B cell (primary cell): ENCODE results near the gene CENPO. TPM values are rescaled to one million over a fixed set of nuclear protein-coding genes. Genes with fewer than 3 reads are reported as not detected.

Experiments
- ATAC-seq: fragments of 200-7000 bp; cut with Tn5 transposase; one replicate; pipeline ENCODE4 v1.10.0; 2021; ENCODE audit warnings: low read depth, mild to moderate bottlenecking, moderate number of reproducible peaks, moderate library complexity
- CTCF ChIA-PET: fragments of 350-600 bp; sonication (Branson Sonifier 250); formaldehyde crosslinking; loops from one replicate; lab custom pipeline; 2021; ENCODE audit warnings: antibody characterized with exemption, inconsistent platforms; lab: Charles Lee
- POLR2A ChIA-PET: fragments of 350-600 bp; sonication (Branson Sonifier 250); formaldehyde crosslinking; loops from one replicate; lab custom pipeline; 2021; ENCODE audit warnings: antibody characterized with exemption; lab: Charles Lee
- DNase-seq: peaks from one replicate; pipeline ENCODE4 v3.0.0; 2013
- H2AFZ ChIP-seq: 2 replicates; pipeline ENCODE4 v1.6.1; 2012; ENCODE audit warnings: mild to moderate bottlenecking, low read depth, low read length; ENCODE audit not compliant: insufficient read depth, poor library complexity, severe bottlenecking
- H3K27ac ChIP-seq, 2 donors: 1 replicate in 1 of 2; 2 replicates in 1 of 2; pipeline ENCODE4 v1.5.1; 2012 to 2013; ENCODE audit warnings: low read length in 2 of 2, mild to moderate bottlenecking in 2 of 2, moderate library complexity in 1 of 2
- H3K27me3 ChIP-seq, 4 experiments: fragments of 200-600 bp in 1 of 4; sonication (generic) in 1 of 4; replicated peaks in 1 of 4; 1 replicate in 2 of 4; 2 replicates in 2 of 4; pipeline versions ENCODE4 v1.6.1 to v1.7.0; 2013 to 2016; ENCODE audit warnings: low read length in 3 of 4, mild to moderate bottlenecking in 2 of 4, mixed read lengths in 1 of 4, moderate library complexity in 1 of 4; ENCODE audit not compliant: insufficient read depth in 4 of 4, control insufficient read depth in 3 of 4; ENCODE audit errors: control extremely low read depth in 1 of 4
- H3K36me3 ChIP-seq, 2 experiments: replicated peaks in 1 of 2; 1 replicate in 1 of 2; 2 replicates in 1 of 2; pipeline versions ENCODE4 v1.6.1 to v1.7.1; 2013; ENCODE audit warnings: low read length in 1 of 2; ENCODE audit not compliant: insufficient read depth in 2 of 2, control insufficient read depth in 1 of 2; ENCODE audit errors: control extremely low read depth in 1 of 2, extremely low read depth in 1 of 2
- H3K4me1 ChIP-seq, 2 donors: fragments of 200-600 bp in 1 of 2; sonication (generic) in 1 of 2; 1 replicate in 1 of 2; 2 replicates in 1 of 2; pipeline versions ENCODE4 v1.5.1 to v1.6.1; 2013 to 2017; ENCODE audit warnings: low read length in 2 of 2; ENCODE audit not compliant: control insufficient read depth in 2 of 2, insufficient read depth in 2 of 2
- H3K4me2 ChIP-seq: replicated peaks from 2 replicates; pipeline ENCODE3; 2012; ENCODE audit warnings: mild to moderate bottlenecking, low read depth, low read length; ENCODE audit not compliant: poor library complexity, severe bottlenecking
- H3K4me3 ChIP-seq, 5 experiments: fragments of 200-600 bp in 1 of 5; sonication (generic) in 1 of 5; 1 replicate in 3 of 5; 2 replicates in 2 of 5; pipeline versions ENCODE4 v1.5.1 to v1.7.0; 2011 to 2016; ENCODE audit warnings: low read length in 4 of 5, mild to moderate bottlenecking in 4 of 5, low read depth in 2 of 5, control low read depth in 1 of 5, moderate library complexity in 1 of 5; ENCODE audit not compliant: insufficient read depth in 1 of 5; ENCODE audit errors: control extremely low read depth in 1 of 5, extremely low read depth in 1 of 5
- H3K79me2 ChIP-seq: fragments of 200-600 bp; sonication (generic); one replicate; pipeline ENCODE4 v1.6.0; 2016; ENCODE audit warnings: low read length; ENCODE audit not compliant: control insufficient read depth, insufficient read depth
- H3K9ac ChIP-seq: fragments of 200-600 bp; sonication (generic); 2 replicates; pipeline ENCODE4 v1.6.1; 2017; ENCODE audit warnings: mild to moderate bottlenecking, low read length, moderate library complexity
- H3K9me3 ChIP-seq, 3 donors: one replicate each; pipeline versions ENCODE4 v1.6.1 to v1.7.1; 2013; ENCODE audit warnings: low read length in 2 of 3; ENCODE audit not compliant: control insufficient read depth in 2 of 3, insufficient read depth in 1 of 3; ENCODE audit errors: control extremely low read depth in 1 of 3
- H4K20me1 ChIP-seq: 2 replicates; pipeline ENCODE4 v1.6.0; 2012; ENCODE audit warnings: mild to moderate bottlenecking, low read length; ENCODE audit not compliant: insufficient read depth, control insufficient read depth, poor library complexity, severe bottlenecking
- H3K27ac Mint-ChIP-seq: one replicate; pipeline ENCODE4 v1.8.0; 2021; ENCODE audit warnings: mixed read lengths
- H3K27me3 Mint-ChIP-seq: one replicate; pipeline ENCODE4 v1.8.0; 2021; ENCODE audit warnings: mixed read lengths
- H3K4me1 Mint-ChIP-seq: one replicate; pipeline ENCODE4 v1.8.0; 2021; ENCODE audit warnings: mixed read lengths
- H3K4me3 Mint-ChIP-seq: one replicate; pipeline ENCODE4 v1.8.0; 2021; ENCODE audit warnings: mixed read lengths
- H3K9me3 Mint-ChIP-seq: one replicate; pipeline ENCODE4 v1.8.0; 2022; ENCODE audit warnings: mixed read lengths; ENCODE audit not compliant: insufficient read depth
- CTCF ChIP-seq: fragments of 200-600 bp; IDR thresholded peaks from one replicate; pipeline ENCODE4 v1.8.0; 2022; ENCODE audit warnings: antibody characterized with exemption, mild to moderate bottlenecking
- EZH2 ChIP-seq: IDR thresholded peaks from 2 replicates; pipeline ENCODE4 v1.6.1; 2012; ENCODE audit warnings: borderline replicate concordance, low read depth, mild to moderate bottlenecking, moderate library complexity, low read length; ENCODE audit not compliant: insufficient read depth, poor library complexity, severe bottlenecking
- WGBS: methylation state at CpG from one replicate; pipeline ENCODE4 v1.1.5; 2013; ENCODE audit warnings: missing lambda C conversion rate; ENCODE audit not compliant: insufficient coverage; 5-methylcytosine and 5-hydroxymethylcytosine counted together
- intact Hi-C: fragments of 100-400 bp; cut with micrococcal nuclease; formaldehyde crosslinking; loops from one replicate; pipeline ENCODE4 v1.10.0; 2022
- polyA plus RNA-seq: library from polyadenylated mRNA; depleted of rRNA; stranded (reverse); fragments of >200 nt; gene quantifications from 2 replicates; pipeline ENCODE4 v1.2.3, GENCODE V29; 2012
- total RNA-seq, 2 donors: library from RNA; stranded (reverse); fragments of 120-200 nt in 1 of 2; gene quantifications; 1 replicate in 1 of 2; 2 replicates in 1 of 2; pipeline versions ENCODE4 v1.2.3 to v1.2.4, GENCODE V29; 2013 to 2022

Gene CENPO
- total and polyA plus RNA-seq, 2 donors (not counting 1 experiment from before 2014, with no cell fraction given), result 4.5 to 10.4 TPM

- POLR2A ChIA-PET, result interaction anchor here (0.5 to 1.0 kb wide), 4 partner anchors 39 to 950 kb away, joined by 3 read pairs; no protein-coding TSS in a partner anchor
- Histone ChIP-seq H3K4me3 (peak overlapping the region; percentile 51 to 91 (median 82)), H4K20me1 (no peaks in the 10 kb centered on the region), H3K9me3 (no peaks in the 10 kb centered on the region), H3K4me2 (peak overlapping the region; percentile 80), H3K9ac (peak overlapping the region; percentile 79), H3K27ac (peak overlapping the region; percentile 84 to 87), H3K4me1 (peaks cover 10 to 16% of the 10 kb centered on the region in 2 donors), H3K79me2 (peaks cover 47% of the 10 kb centered on the region), H2AFZ (peak overlapping the region; percentile 91), H3K27me3 (peaks cover 0 to 4% (median 2%) of the 10 kb centered on the region in 4 experiments), H3K36me3 (peaks cover 0 to 3% of the 10 kb centered on the region in 2 experiments)
- peak overlapping the region; percentile 100 for H3K27ac Mint-ChIP-seq
- peak overlapping the region; percentile 99 for H3K4me3 Mint-ChIP-seq
- H3K27me3 Mint-ChIP-seq, result no peaks in the 10 kb centered on the region
- H3K4me1 Mint-ChIP-seq, result peaks cover 22% of the 10 kb centered on the region
- no peak for DNase-seq
- WGBS, result 8% methylated on average over 4 of the region's 6 CpGs
- CTCF ChIA-PET, result interaction anchor here (0.6 to 1.7 kb wide), 6 partner anchors 9 to 536 kb away, joined by 3 to 6 read pairs (median 4); partner anchors contain the start of gene NCOA1
- intact Hi-C loops, result loop anchor here (2.0 to 5.0 kb wide), 2 partner anchors 250 to 746 kb away; partner anchors contain the start of genes EFR3B and WDCP
- no peaks in the 10 kb centered on the region for H3K9me3 Mint-ChIP-seq
- TF ChIP-seq EZH2, result no peak
- TF ChIP-seq CTCF, result no peak
- no peak for ATAC-seq
Measured at GRCh38 chr2:24792542-24792873, 717 bp upstream of the CENPO start.

GRCh38 chr2:24793761-24794435 lies 673 bp downstream of the CENPO start:
- H3K4me3 Mint-ChIP-seq, result peak overlapping the region; percentile 99
- H4K20me1 ChIP-seq, result no peaks in the 10 kb centered on the region
- DNase-seq, result no peak
- peak overlapping the region; percentile 79 for H3K9ac ChIP-seq
- intact Hi-C loops, result loop anchor here (1.0 to 5.0 kb wide), 5 partner anchors 9 to 747 kb away; partner anchors contain the start of genes DNAJC27, EFR3B, NCOA1 and WDCP
- WGBS, result 15% methylated on average over 14 of the region's 14 CpGs
- peaks cover 10 to 16% of the 10 kb centered on the region in 2 donors for H3K4me1 ChIP-seq
- H3K27ac ChIP-seq, result no peak overlapping the region
- POLR2A ChIA-PET, result interaction anchor here (0.6 kb wide), 1 partner anchor 591 kb away, joined by 6 read pairs; no protein-coding TSS in a partner anchor
- no peaks in the 10 kb centered on the region for H3K9me3 ChIP-seq
- H3K36me3 ChIP-seq, result peaks cover 0 to 3% of the 10 kb centered on the region in 2 experiments
- H3K27ac Mint-ChIP-seq, result peak overlapping the region; percentile 100
- no peak for TF ChIP-seq CTCF
- TF ChIP-seq EZH2, result no peak
- peak overlapping the region; percentile 3 to 91 (median 82) for H3K4me3 ChIP-seq
- H3K4me2 ChIP-seq, result peak overlapping the region; percentile 80
- H3K4me1 Mint-ChIP-seq, result peaks cover 19% of the 10 kb centered on the region
- no peaks in the 10 kb centered on the region for H3K27me3 Mint-ChIP-seq
- peak overlapping the region; percentile 91 for H2AFZ ChIP-seq
- H3K79me2 ChIP-seq, result peaks cover 50% of the 10 kb centered on the region
- no peaks in the 10 kb centered on the region for H3K27me3 ChIP-seq
- H3K9me3 Mint-ChIP-seq, result no peaks in the 10 kb centered on the region
- CTCF ChIA-PET, result no interaction called here
- ATAC-seq, result no peak
